HG02943 (cell line): ENCODE data around the gene RNF213.

Experiments used
- ATAC-seq: cut with Tn5 transposase; IDR thresholded peaks from one replicate; pipeline ENCODE4 v1.9.1; 2021; ENCODE audit warnings: mild to moderate bottlenecking, low read depth, moderate library complexity; ENCODE audit not compliant: unreplicated experiment

Gene RNF213

GRCh38 chr17:80260791-80261158, at the start of gene RNF213:
Gene RNF213, plus strand, starts transcription at chr17:80260852. Its CDS starts 2,830 bp downstream, at chr17:80263682.
- no peak for ATAC-seq

- no peak for ATAC-seq
Observed at GRCh38 chr17:80212109-80212508, 48.5 kb upstream of the RNF213 start.

- no peak for ATAC-seq
Observed at GRCh38 chr17:80212511-80212910, 48.1 kb upstream of the RNF213 start.

GRCh38 chr17:80212962-80213642, 47.5 kb upstream of the RNF213 start:
- no peak for ATAC-seq

GRCh38 chr17:80213643-80213975, 47.0 kb upstream of the RNF213 start:
- ATAC-seq: no peak

GRCh38 chr17:80214012-80214877, 46.4 kb upstream of the RNF213 start:
- ATAC-seq: no peak

- ATAC-seq: no peak
Observed at GRCh38 chr17:80214878-80215210, 45.8 kb upstream of the RNF213 start.

- no peak for ATAC-seq
Observed at GRCh38 chr17:80216473-80217456, 43.9 kb upstream of the RNF213 start.

GRCh38 chr17:80217703-80218362, 42.8 kb upstream of the RNF213 start:
- no peak for ATAC-seq

GRCh38 chr17:80218391-80218790, 42.3 kb upstream of the RNF213 start:
- no peak for ATAC-seq

GRCh38 chr17:80219013-80219762, 41.5 kb upstream of the RNF213 start:
- no peak for ATAC-seq

GRCh38 chr17:80219763-80220053, 40.9 kb upstream of the RNF213 start:
- ATAC-seq: no peak

GRCh38 chr17:80220054-80220735, 40.5 kb upstream of the RNF213 start, which contains the start of the genes SGSH and SLC26A11:
Gene SGSH, minus strand, starts transcription at chr17:80220333. Its CDS starts 20 bp downstream, at chr17:80220313.
Gene SLC26A11, plus strand, starts transcription at chr17:80220427. Its CDS starts 1,134 bp downstream, at chr17:80221561.
- no peak for ATAC-seq

- ATAC-seq: no peak
Observed at GRCh38 chr17:80220736-80221215, 39.9 kb upstream of the RNF213 start.

- ATAC-seq: no peak
Observed at GRCh38 chr17:80221351-80222105, 39.1 kb upstream of the RNF213 start.

- no peak for ATAC-seq
Observed at GRCh38 chr17:80222376-80223141, 38.1 kb upstream of the RNF213 start.

- ATAC-seq: no peak
Observed at GRCh38 chr17:80223142-80223815, 37.4 kb upstream of the RNF213 start.
